ENCODE results near the gene TECPR2. TPM values are rescaled to one million over a fixed set of nuclear protein-coding genes. Genes with fewer than 3 reads are reported as not detected.

TECPR2 gene
- total RNA-seq, 1 donor from 2014 or later = 24.5 TPM

DNA sequence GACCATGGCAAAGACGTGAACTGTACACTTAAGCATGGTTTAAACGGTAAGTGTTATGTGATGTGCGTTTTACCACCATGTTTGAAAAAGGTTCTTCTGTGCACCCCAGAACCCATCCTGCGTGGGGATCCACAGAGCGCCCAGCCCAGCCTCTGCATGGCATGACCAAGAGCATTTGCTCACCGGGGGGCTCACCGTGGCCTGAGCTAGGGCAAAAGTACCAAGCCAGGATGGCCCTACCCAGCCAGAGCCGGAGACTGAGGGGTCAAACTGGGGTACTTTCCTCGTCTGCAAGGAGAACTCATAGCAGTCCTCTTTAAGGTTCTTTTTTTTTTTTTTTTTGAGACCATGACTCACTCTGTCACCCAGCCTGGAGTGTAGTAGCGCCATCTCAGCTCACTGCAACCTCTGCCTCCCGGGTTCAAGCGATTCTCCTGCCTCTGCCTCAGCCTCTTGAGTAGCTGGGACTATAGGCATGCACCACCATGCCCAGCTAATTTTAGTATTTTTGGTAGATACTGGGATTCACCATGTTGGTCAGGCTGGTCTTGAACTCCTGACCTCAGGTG lies 163.3 kb downstream of the TECPR2 start:
- Mint-ChIP-seq H3K9me3 (ENCODE audit: unreplicated experiment) (peaks cover 7% of the 10 kb centered on the region), H3K4me3 (ENCODE audit: unreplicated experiment) (peak overlapping the region; percentile 96), H3K27me3 (ENCODE audit: unreplicated experiment) (peaks cover 5% of the 10 kb centered on the region), H3K4me1 (ENCODE audit: low read depth, unreplicated experiment) (peaks cover 7% of the 10 kb centered on the region), H3K36me3 (ENCODE audit: unreplicated experiment) (no peaks in the 10 kb centered on the region), H3K27ac (ENCODE audit: unreplicated experiment) (peak overlapping the region; percentile 22)
- DNase-seq = no peak
- TF ChIP-seq CTCF (IDR thresholded peaks at IDR 0.05; ENCODE audit: partially characterized antibody, unreplicated experiment) = no peak

DNA sequence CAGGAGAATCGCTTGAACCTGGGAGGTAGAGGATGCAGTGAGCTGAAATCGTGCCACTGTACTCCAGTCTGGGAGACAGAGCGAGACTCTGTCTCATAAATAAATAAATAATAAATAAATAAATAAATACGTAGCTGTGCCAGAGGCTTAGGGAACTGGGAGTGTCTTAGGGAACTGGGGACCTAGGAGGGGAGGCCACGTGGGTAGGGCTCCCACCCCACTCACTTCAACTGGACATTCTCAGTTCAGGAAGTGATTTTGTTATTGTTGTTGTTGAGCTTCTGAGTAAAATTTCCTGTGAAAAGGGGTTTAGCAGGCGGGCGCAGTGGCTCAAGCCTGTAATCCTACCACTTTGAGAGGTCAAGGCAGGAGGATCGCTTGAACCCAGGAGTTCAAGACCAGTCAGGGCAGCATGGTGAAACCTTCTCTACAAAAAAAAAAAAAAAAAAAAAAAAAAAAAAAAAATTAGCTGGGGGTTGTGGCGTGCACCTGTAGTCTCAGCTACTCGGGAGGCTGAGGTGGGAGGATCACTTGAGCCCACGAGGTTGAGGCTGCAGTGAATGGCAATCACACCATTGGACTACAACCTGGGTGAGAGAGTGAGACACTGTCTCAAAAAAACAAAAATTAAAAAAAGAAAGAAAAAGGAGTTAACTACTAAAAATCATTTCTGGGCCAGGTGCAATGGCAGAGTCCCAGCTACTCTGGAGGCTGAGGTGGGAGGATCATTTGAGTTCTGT lies 165.9 kb downstream of the TECPR2 start:
- H3K9me3 Mint-ChIP-seq (ENCODE audit: unreplicated experiment) = peaks cover 4% of the 10 kb centered on the region
- peaks cover 3% of the 10 kb centered on the region for H3K27me3 Mint-ChIP-seq (ENCODE audit: unreplicated experiment)
- H3K4me1 Mint-ChIP-seq (ENCODE audit: low read depth, unreplicated experiment) = peaks cover 7% of the 10 kb centered on the region
- H3K4me3 Mint-ChIP-seq (ENCODE audit: unreplicated experiment) = no peak overlapping the region
- H3K27ac Mint-ChIP-seq (ENCODE audit: unreplicated experiment) = no peak overlapping the region
- TF ChIP-seq CTCF (IDR thresholded peaks at IDR 0.05; ENCODE audit: partially characterized antibody, unreplicated experiment) = no peak
- DNase-seq = no peak
- no peaks in the 10 kb centered on the region for H3K36me3 Mint-ChIP-seq (ENCODE audit: unreplicated experiment)

- no peaks in the 10 kb centered on the region for H3K27me3 Mint-ChIP-seq (ENCODE audit: unreplicated experiment)
- DNase-seq = no peak
- no peak overlapping the region for H3K27ac Mint-ChIP-seq (ENCODE audit: unreplicated experiment)
- no peaks in the 10 kb centered on the region for H3K36me3 Mint-ChIP-seq (ENCODE audit: unreplicated experiment)
- no peaks in the 10 kb centered on the region for H3K4me1 Mint-ChIP-seq (ENCODE audit: low read depth, unreplicated experiment)
- TF ChIP-seq CTCF (IDR thresholded peaks at IDR 0.05; ENCODE audit: partially characterized antibody, unreplicated experiment) = no peak
- no peak overlapping the region for H3K4me3 Mint-ChIP-seq (ENCODE audit: unreplicated experiment)
- H3K9me3 Mint-ChIP-seq (ENCODE audit: unreplicated experiment) = peaks cover 3% of the 10 kb centered on the region
Observed at GRCh38 chr14:102530828-102531478, 168.2 kb downstream of the TECPR2 start.

DNA sequence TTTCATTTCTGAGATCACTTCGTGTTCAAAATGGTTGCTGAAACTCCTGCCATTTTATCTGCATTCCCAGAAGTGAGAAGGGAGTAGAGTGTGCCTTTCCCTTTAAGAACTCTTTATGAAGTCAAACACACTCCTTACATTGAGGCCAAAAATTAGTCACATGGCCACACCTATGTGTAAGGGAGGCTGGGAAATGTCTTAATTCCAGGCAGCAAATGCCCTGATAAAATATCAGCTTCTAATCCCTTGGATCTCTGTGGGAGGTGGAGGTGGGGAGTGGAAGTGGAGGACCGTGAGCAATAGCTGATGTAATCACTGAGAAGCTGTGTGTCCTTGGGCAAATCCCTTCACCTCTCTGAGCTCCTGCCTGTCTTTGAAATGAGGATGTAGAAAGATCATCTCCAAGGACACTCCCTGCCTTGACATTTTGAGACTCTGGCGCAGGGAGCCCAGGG lies 169.5 kb downstream of the TECPR2 start:
- H3K36me3 Mint-ChIP-seq (ENCODE audit: unreplicated experiment) = no peaks in the 10 kb centered on the region
- TF ChIP-seq CTCF (IDR thresholded peaks at IDR 0.05; ENCODE audit: partially characterized antibody, unreplicated experiment) = no peak
- peaks cover 3% of the 10 kb centered on the region for H3K9me3 Mint-ChIP-seq (ENCODE audit: unreplicated experiment)
- H3K4me1 Mint-ChIP-seq (ENCODE audit: low read depth, unreplicated experiment) = no peaks in the 10 kb centered on the region
- H3K4me3 Mint-ChIP-seq (ENCODE audit: unreplicated experiment) = no peak overlapping the region
- H3K27me3 Mint-ChIP-seq (ENCODE audit: unreplicated experiment) = no peaks in the 10 kb centered on the region
- DNase-seq = no peak
- no peak overlapping the region for H3K27ac Mint-ChIP-seq (ENCODE audit: unreplicated experiment)
